H1 (cell line): ENCODE results near the gene MYO5B. TPM values are rescaled to one million over a fixed set of nuclear protein-coding genes. Genes with fewer than 3 reads are reported as not detected.
"Not testable (repeated sequence)": the region's sequence is repeated elsewhere in the genome, so short reads cannot be mapped to it uniquely, and the experiment has no call there.

ENCODE experiments used
- CTCF ChIA-PET: fragments of 300-600 bp; sonication (Branson Sonifier 250); formaldehyde crosslinking; loops from one replicate; lab custom pipeline; 2021; ENCODE audit not compliant: partially characterized antibody; lab: Charles Lee
- POLR2A ChIA-PET: fragments of 300-600 bp; sonication (Branson Sonifier 250); formaldehyde crosslinking; loops from one replicate; lab custom pipeline; 2021; ENCODE audit warnings: inconsistent platforms; ENCODE audit not compliant: partially characterized antibody; lab: Charles Lee
- DNase-seq, 2 experiments: peaks; one replicate each; pipeline versions ENCODE4 v3.0.0 to v3.0.0-alpha.2; 2010 to 2022; ENCODE audit warnings: low spot score in 2 of 2, low read depth in 1 of 2, mixed read lengths in 1 of 2
- FAIRE-seq: peaks from 2 replicates; lab custom pipeline; 2011; peaks lifted over from hg19 to GRCh38; lab: Jason Lieb, UNC
- H2AFZ ChIP-seq: 2 replicates; pipeline ENCODE4 v1.8.1; 2012; ENCODE audit warnings: low read length, inconsistent platforms
- H2AK5ac ChIP-seq: 2 replicates; pipeline ENCODE4 v1.6.1; 2013; ENCODE audit warnings: low read depth, low read length
- H2BK120ac ChIP-seq: replicated peaks from 2 replicates; pipeline ENCODE3; 2013; ENCODE audit warnings: low read depth, low read length, inconsistent platforms
- H2BK12ac ChIP-seq: 2 replicates; pipeline ENCODE4 v1.6.1; 2013; ENCODE audit warnings: low read depth, low read length
- H2BK15ac ChIP-seq: 2 replicates; pipeline ENCODE4 v1.6.1; 2013; ENCODE audit warnings: low read length
- H2BK20ac ChIP-seq: 2 replicates; pipeline ENCODE4 v1.6.1; 2013; ENCODE audit warnings: low read length
- H2BK5ac ChIP-seq: 2 replicates; pipeline ENCODE4 v1.6.1; 2013; ENCODE audit warnings: low read depth, low read length
- H3K14ac ChIP-seq: 2 replicates; pipeline ENCODE4 v1.6.1; 2013; ENCODE audit warnings: inconsistent platforms; ENCODE audit not compliant: insufficient read length
- H3K18ac ChIP-seq: 2 replicates; pipeline ENCODE4 v1.6.1; 2013; ENCODE audit warnings: low read length; ENCODE audit errors: extremely low read depth
- H3K23ac ChIP-seq: 2 replicates; pipeline ENCODE4 v1.6.1; 2013; ENCODE audit warnings: inconsistent platforms; ENCODE audit not compliant: insufficient read length
- H3K23me2 ChIP-seq: 2 replicates; pipeline ENCODE4 v1.6.1; 2013; ENCODE audit warnings: low read depth, low read length
- H3K27ac ChIP-seq: 2 replicates; pipeline ENCODE4 v1.6.1; 2011; ENCODE audit warnings: low read depth, low read length, inconsistent platforms
- H3K27me3 ChIP-seq, 4 experiments: replicated peaks in 1 of 4; 1 replicate in 1 of 4; 2 replicates in 3 of 4; pipeline versions ENCODE4 v1.6.1 to v1.8.1; 2011 to 2013; ENCODE audit warnings: low read length in 3 of 4, mild to moderate bottlenecking in 3 of 4, inconsistent platforms in 2 of 4, mixed read lengths in 2 of 4, moderate library complexity in 1 of 4; ENCODE audit not compliant: control insufficient read depth in 3 of 4, insufficient read depth in 3 of 4; ENCODE audit errors: extremely low read depth in 1 of 4
- H3K36me3 ChIP-seq, 4 experiments: 2 replicates each; pipeline versions ENCODE4 v1.6.1 to v1.8.1; 2011 to 2013; ENCODE audit warnings: mild to moderate bottlenecking in 4 of 4, low read length in 3 of 4, moderate library complexity in 2 of 4, control low read depth in 1 of 4, inconsistent platforms in 1 of 4; ENCODE audit not compliant: insufficient read depth in 4 of 4, control insufficient read depth in 2 of 4
- H3K4ac ChIP-seq: replicated peaks from 2 replicates; pipeline ENCODE3; 2013; ENCODE audit warnings: low read length, low read depth, mixed read lengths, inconsistent platforms; ENCODE audit not compliant: insufficient read length
- H3K4me1 ChIP-seq, 4 experiments: replicated peaks in 1 of 4; 1 replicate in 1 of 4; 2 replicates in 3 of 4; pipeline versions ENCODE4 v1.6.1 to v1.8.1; 2011 to 2013; ENCODE audit warnings: low read length in 3 of 4, inconsistent platforms in 2 of 4, mixed read lengths in 1 of 4; ENCODE audit not compliant: insufficient read depth in 4 of 4, control insufficient read depth in 3 of 4
- H3K4me2 ChIP-seq, 2 experiments: 2 replicates each; pipeline versions ENCODE4 v1.6.1 to v1.8.1; 2011 to 2013; ENCODE audit warnings: low read depth in 2 of 2, low read length in 2 of 2, control low read depth in 1 of 2, inconsistent platforms in 1 of 2, mild to moderate bottlenecking in 1 of 2; ENCODE audit not compliant: insufficient read depth in 1 of 2
- H3K4me3 ChIP-seq, 4 experiments: fragments of 200-600, 300-600 bp in 1 of 4; sonication (generic), shearing (Covaris generic), sonication (Bioruptor Twin) in 1 of 4; 2 replicates each; pipeline versions ENCODE4 v1.5.1 to v1.8.1; 2011 to 2016; ENCODE audit warnings: low read length in 4 of 4, low read depth in 3 of 4, control low read depth in 2 of 4, inconsistent platforms in 2 of 4, mild to moderate bottlenecking in 2 of 4, mixed read lengths in 1 of 4, moderate library complexity in 1 of 4; ENCODE audit not compliant: insufficient read depth in 2 of 4; ENCODE audit errors: extremely low read depth in 1 of 4
- H3K56ac ChIP-seq: replicated peaks from 2 replicates; pipeline ENCODE3; 2013; ENCODE audit warnings: low read depth, mild to moderate bottlenecking, mixed read lengths, low read length, inconsistent platforms; ENCODE audit not compliant: insufficient read length
- H3K79me1 ChIP-seq: 2 replicates; pipeline ENCODE4 v1.6.1; 2013; ENCODE audit warnings: low read depth, low read length, control low read depth
- H3K79me2 ChIP-seq, 2 experiments: 2 replicates each; pipeline versions ENCODE4 v1.6.1 to v1.8.1; 2012 to 2013; ENCODE audit warnings: low read length in 2 of 2, mild to moderate bottlenecking in 2 of 2, inconsistent platforms in 1 of 2; ENCODE audit not compliant: insufficient read depth in 2 of 2, control insufficient read depth in 1 of 2
- H3K9ac ChIP-seq, 4 experiments: replicated peaks in 1 of 4; 1 replicate in 1 of 4; 2 replicates in 3 of 4; pipeline versions ENCODE4 v1.6.1 to v1.8.1; 2011 to 2013; ENCODE audit warnings: low read depth in 3 of 4, low read length in 3 of 4, control low read depth in 2 of 4, mild to moderate bottlenecking in 2 of 4, moderate library complexity in 2 of 4, inconsistent platforms in 1 of 4; ENCODE audit errors: extremely low read depth in 1 of 4
- H3K9me3 ChIP-seq, 2 experiments: 2 replicates each; pipeline versions ENCODE4 v1.6.1 to v1.8.1; 2012 to 2013; ENCODE audit warnings: mild to moderate bottlenecking in 2 of 2, moderate library complexity in 2 of 2, control low read depth in 1 of 2, inconsistent platforms in 1 of 2, low read depth in 1 of 2, low read length in 1 of 2, mixed read lengths in 1 of 2; ENCODE audit not compliant: insufficient read depth in 2 of 2
- H4K20me1 ChIP-seq, 2 experiments: replicated peaks in 1 of 2; 2 replicates each; pipeline versions ENCODE3 to v1.8.1; 2011 to 2013; ENCODE audit warnings: inconsistent platforms in 2 of 2, low read length in 2 of 2, mild to moderate bottlenecking in 1 of 2; ENCODE audit not compliant: insufficient read depth in 2 of 2, control insufficient read depth in 1 of 2
- H4K5ac ChIP-seq: 2 replicates; pipeline ENCODE4 v1.6.1; 2013; ENCODE audit warnings: low read length, low read depth, mixed read lengths, inconsistent platforms; ENCODE audit not compliant: insufficient read length
- H4K8ac ChIP-seq: 2 replicates; pipeline ENCODE4 v1.8.0; 2013; ENCODE audit warnings: mild to moderate bottlenecking, moderate library complexity, low read length, inconsistent platforms; ENCODE audit not compliant: insufficient read depth; ENCODE audit errors: extremely low read depth
- H4K91ac ChIP-seq: replicated peaks from 2 replicates; pipeline ENCODE3; 2013; ENCODE audit warnings: low read length, mixed read lengths, inconsistent platforms; ENCODE audit not compliant: insufficient read length
- TCF12 ChIP-seq: IDR thresholded peaks from 2 replicates; pipeline ENCODE4 v1.6.1; 2011; ENCODE audit warnings: low read depth, mild to moderate bottlenecking, low read length
- WGBS, 2 experiments: shearing (Covaris generic) in 1 of 2; methylation state at CpG; one replicate each; pipeline versions ENCODE4 v1.1.6 to v1.1.7; 2013 to 2015; ENCODE audit warnings: low lambda C conversion rate in 2 of 2, mixed read lengths in 2 of 2, inconsistent platforms in 1 of 2, low coverage in 1 of 2, missing lambda C conversion rate in 1 of 2; ENCODE audit not compliant: insufficient replicate concordance in 2 of 2, insufficient coverage in 1 of 2, insufficient read length in 1 of 2; ENCODE audit errors: extremely low coverage in 1 of 2, missing lambda C conversion rate in 1 of 2; 5-methylcytosine and 5-hydroxymethylcytosine counted together
- polyA plus RNA-seq, 7 experiments: library from polyadenylated mRNA; depleted of rRNA in 3 of 7; stranded (reverse) in 5 of 7; unstranded in 2 of 7; fragments of >200 nt in 5 of 7; fragments of 200-250 nt in 2 of 7; gene quantifications; 1 replicate in 5 of 7; 2 replicates in 1 of 7; 4 replicates in 1 of 7; pipeline versions ENCODE4 v1.2.1 to v1.2.3, GENCODE V29; 2011 to 2013; ENCODE audit warnings: missing spikeins in 2 of 7, mixed read lengths in 2 of 7
- total RNA-seq: library from RNA; stranded (reverse); fragmentation: NEBNext Ultra II Directional; extraction: Animal tissue kit (Norgen Biotek cat#: 25700); gene quantifications from 2 replicates; pipeline ENCODE4 v1.2.1, GENCODE V29; 2021

MYO5B gene
- total and polyA plus RNA-seq, 2 of the 8 experiments (the other 6 are each of a cell fraction or from before 2014, with no cell fraction given) = 6.4 to 7.7 TPM

GRCh38 chr18:49794743-49795142, 400.2 kb downstream of the MYO5B start (continued):
- TF ChIP-seq TCF12 = no peak

GRCh38 chr18:49789560-49790134, 405.3 kb downstream of the MYO5B start:
- not testable (repeated sequence) for H2AFZ ChIP-seq, H3K18ac ChIP-seq, H3K23ac ChIP-seq, DNase-seq, H3K27me3 ChIP-seq, H3K56ac ChIP-seq, H3K23me2 ChIP-seq, H3K27ac ChIP-seq, H2BK120ac ChIP-seq, H4K20me1 ChIP-seq, H4K91ac ChIP-seq, H3K4ac ChIP-seq, H3K14ac ChIP-seq, H3K79me1 ChIP-seq, H3K9me3 ChIP-seq, H3K4me1 ChIP-seq, H2AK5ac ChIP-seq, H2BK5ac ChIP-seq, H3K4me2 ChIP-seq, H2BK12ac ChIP-seq, H2BK20ac ChIP-seq, H3K4me3 ChIP-seq, H4K5ac ChIP-seq, H4K8ac ChIP-seq, H2BK15ac ChIP-seq, H3K79me2 ChIP-seq, H3K9ac ChIP-seq, FAIRE-seq
- CTCF ChIA-PET = interaction anchor here (0.9 to 2.7 kb wide), 3 partner anchors 66 to 72 kb away, joined by 3 to 7 read pairs (median 3); no protein-coding TSS in a partner anchor
- POLR2A ChIA-PET = interaction anchor here (0.8 kb wide), 1 partner anchor 288 kb away, joined by 3 read pairs; no protein-coding TSS in a partner anchor
- peaks cover 8 to 89% (median 58%) of the 10 kb centered on the region in 4 experiments for H3K36me3 ChIP-seq
- 86% methylated on average over 8 of the region's 8 CpGs; no CpG with 5 or more reads in 1 of the 2 experiments for WGBS, 2 experiments
